ENCODE data around the gene TUBA1A.
A peak's percentile ranks its signal among the peaks of the same experiment; 100 is the strongest.
"Not testable (repeated sequence)": the region's sequence is repeated elsewhere in the genome, so short reads cannot be mapped to it uniquely, and the experiment has no call there.

Gene TUBA1A

GRCh38 chr12:49200919-49201594 is 12.2 kb upstream of the TUBA1A start:
- DNase-seq (ENCODE audit: low spot score), result peak; percentile 57

- no peak for DNase-seq (ENCODE audit: low spot score)
Observed at GRCh38 chr12:49198431-49199155, 9.7 kb upstream of the TUBA1A start.

GRCh38 chr12:49197256-49197655 is 8.4 kb upstream of the TUBA1A start:
- no peak for DNase-seq (ENCODE audit: low spot score)

- DNase-seq (ENCODE audit: low spot score), result no peak
Observed at GRCh38 chr12:49195736-49196135, 6.9 kb upstream of the TUBA1A start.

GRCh38 chr12:49193746-49194145 is 4.9 kb upstream of the TUBA1A start:
- DNase-seq (ENCODE audit: low spot score), result not testable (repeated sequence)

GRCh38 chr12:49191498-49191897 is 2.6 kb upstream of the TUBA1A start:
- DNase-seq (ENCODE audit: low spot score), result not testable (repeated sequence)

GRCh38 chr12:49190974-49191373 is 2.1 kb upstream of the TUBA1A start:
- no peak for DNase-seq (ENCODE audit: low spot score)

GRCh38 chr12:49189731-49190716 is 1.1 kb upstream of the TUBA1A start:
- DNase-seq (ENCODE audit: low spot score), result no peak

- peak; percentile 80 for DNase-seq (ENCODE audit: low spot score)
Observed at GRCh38 chr12:49188201-49188915, 522 bp downstream of the TUBA1A start.

- DNase-seq (ENCODE audit: low spot score), result peak; percentile 20
Observed at GRCh38 chr12:49187184-49187583, 1.7 kb downstream of the TUBA1A start.

- not testable (repeated sequence) for DNase-seq (ENCODE audit: low spot score)
Observed at GRCh38 chr12:49186307-49186706, 2.6 kb downstream of the TUBA1A start.

GRCh38 chr12:49184697-49185096 is 4.2 kb downstream of the TUBA1A start:
- DNase-seq (ENCODE audit: low spot score), result not testable (repeated sequence)

GRCh38 chr12:49183214-49183950 is 5.5 kb downstream of the TUBA1A start:
- not testable (repeated sequence) for DNase-seq (ENCODE audit: low spot score)

- DNase-seq (ENCODE audit: low spot score), result no peak
Observed at GRCh38 chr12:49174218-49174617, 14.7 kb downstream of the TUBA1A start.

- DNase-seq (ENCODE audit: low spot score), result no peak
Observed at GRCh38 chr12:49170924-49171323, 18.0 kb downstream of the TUBA1A start.

- DNase-seq (ENCODE audit: low spot score), result no peak
Observed at GRCh38 chr12:49165114-49165513, 23.8 kb downstream of the TUBA1A start.

GRCh38 chr12:49161901-49162300 is 27.0 kb downstream of the TUBA1A start:
- not testable (repeated sequence) for DNase-seq (ENCODE audit: low spot score)

GRCh38 chr12:49161092-49161795 is 27.6 kb downstream of the TUBA1A start:
- no peak for DNase-seq (ENCODE audit: low spot score)

- DNase-seq (ENCODE audit: low spot score), result no peak
Observed at GRCh38 chr12:49160399-49160798, 28.5 kb downstream of the TUBA1A start.

- DNase-seq (ENCODE audit: low spot score), result no peak
Observed at GRCh38 chr12:49154221-49154620, 34.7 kb downstream of the TUBA1A start.
